RPMI7951 (cell line): Measurements from ENCODE around the gene GCLM. TPM values are rescaled to one million over a fixed set of nuclear protein-coding genes. Genes with fewer than 3 reads are reported as not detected.
A peak's percentile ranks its signal among the peaks of the same experiment; 100 is the strongest.
"Not testable (repeated sequence)": the region's sequence is repeated elsewhere in the genome, so short reads cannot be mapped to it uniquely, and the experiment has no call there.

Source experiments
- DNase-seq: peaks from one replicate; pipeline ENCODE4 v3.0.0-alpha.2; 2012; ENCODE audit warnings: low read depth
- total RNA-seq: library from RNA; depleted of rRNA; stranded (reverse); fragments of >200 nt; shearing (Covaris generic); gene quantifications from 2 replicates; pipeline ENCODE4 v1.2.3, GENCODE V29; 2014

GCLM gene
- total RNA-seq, 1 experiment from 2014 or later = 45.1 TPM

DNA sequence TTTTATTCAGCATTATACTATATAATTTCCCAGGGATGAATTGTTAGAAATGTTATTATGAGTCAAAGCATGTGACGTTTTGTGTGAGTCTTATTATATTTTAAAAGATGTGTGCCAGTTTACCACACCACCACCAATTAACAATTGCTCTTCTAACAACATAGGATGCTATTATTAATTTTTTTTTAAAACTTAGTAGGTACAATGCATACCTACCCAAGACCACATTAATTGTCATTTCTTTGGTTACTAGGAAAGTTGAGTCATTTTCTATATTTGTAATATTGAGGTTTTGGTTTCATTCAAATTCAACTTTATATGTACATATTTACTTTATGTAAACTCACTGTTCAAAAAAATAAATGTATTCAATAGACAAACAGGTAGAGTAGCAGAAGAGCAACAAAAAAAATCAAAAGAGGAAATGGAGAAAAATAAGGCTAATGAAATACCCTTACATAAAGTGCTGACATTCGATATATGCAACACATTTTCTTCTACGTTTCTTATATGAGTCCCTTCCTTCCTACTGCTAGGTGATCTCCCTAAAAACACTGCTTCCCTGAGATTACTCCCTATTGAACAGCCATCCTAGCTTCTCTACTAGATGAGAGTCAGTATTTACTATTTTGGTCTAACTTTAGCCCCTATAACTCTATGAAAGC is 9.6 kb downstream of the GCLM start:
- DNase-seq = no peak

DNA sequence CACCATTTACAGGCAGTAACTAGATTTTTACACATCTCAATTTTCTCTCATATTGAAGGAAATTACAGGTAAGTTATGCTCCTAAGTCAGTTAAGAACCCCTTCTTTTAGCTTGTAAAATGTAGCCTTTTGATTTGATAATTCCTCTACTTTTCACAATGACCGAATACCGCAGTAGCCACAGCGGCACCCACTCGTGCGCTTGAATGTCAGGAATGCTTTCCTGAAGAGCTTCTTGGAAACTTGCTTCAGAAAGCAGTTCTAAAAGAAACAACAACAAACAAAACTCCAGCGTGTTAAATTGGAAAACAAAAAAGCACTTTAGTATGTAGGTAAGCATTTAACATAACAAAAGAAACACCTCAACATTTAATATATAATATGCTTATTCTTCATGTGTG is 20.3 kb downstream of the GCLM start:
- no peak for DNase-seq

DNA sequence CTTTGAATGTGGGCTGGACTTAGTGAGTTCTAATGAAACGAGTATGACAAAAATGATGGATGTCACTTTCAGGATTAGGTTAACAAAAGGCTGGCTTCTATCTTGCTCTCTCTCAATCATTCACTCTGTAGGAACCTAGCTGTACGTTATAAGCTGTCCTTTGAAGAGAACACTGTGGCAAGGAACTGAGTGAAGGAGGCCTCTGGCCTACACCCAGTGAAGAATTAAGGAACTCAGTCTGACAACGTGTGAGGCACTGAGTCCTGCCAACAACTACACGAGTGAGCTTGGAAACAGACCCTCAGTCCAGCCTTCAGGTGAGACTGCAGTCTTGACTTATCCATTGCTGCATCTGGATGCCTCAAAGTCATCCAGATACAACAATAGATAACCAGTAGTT is 27.0 kb downstream of the GCLM start:
- DNase-seq = no peak

DNA sequence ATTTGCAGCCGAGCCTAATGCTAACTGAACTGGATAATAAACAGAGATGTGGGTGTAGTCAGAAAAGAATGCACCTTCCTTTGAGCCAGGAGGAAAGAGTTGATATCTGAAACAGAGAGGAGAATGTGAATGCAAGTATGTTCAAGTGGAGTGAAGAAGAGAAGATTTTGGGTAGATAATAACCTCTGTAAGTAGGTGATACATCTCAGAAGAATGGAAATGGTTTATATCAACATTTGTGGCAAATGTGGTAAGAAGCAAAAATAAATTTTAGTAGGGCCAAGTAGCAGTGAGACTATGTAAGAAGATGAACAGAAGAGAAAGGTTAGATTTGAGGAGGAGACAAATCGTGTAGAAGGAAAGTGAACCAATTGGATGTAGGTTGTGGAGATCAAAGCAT is 28.5 kb downstream of the GCLM start:
- DNase-seq = no peak

DNA sequence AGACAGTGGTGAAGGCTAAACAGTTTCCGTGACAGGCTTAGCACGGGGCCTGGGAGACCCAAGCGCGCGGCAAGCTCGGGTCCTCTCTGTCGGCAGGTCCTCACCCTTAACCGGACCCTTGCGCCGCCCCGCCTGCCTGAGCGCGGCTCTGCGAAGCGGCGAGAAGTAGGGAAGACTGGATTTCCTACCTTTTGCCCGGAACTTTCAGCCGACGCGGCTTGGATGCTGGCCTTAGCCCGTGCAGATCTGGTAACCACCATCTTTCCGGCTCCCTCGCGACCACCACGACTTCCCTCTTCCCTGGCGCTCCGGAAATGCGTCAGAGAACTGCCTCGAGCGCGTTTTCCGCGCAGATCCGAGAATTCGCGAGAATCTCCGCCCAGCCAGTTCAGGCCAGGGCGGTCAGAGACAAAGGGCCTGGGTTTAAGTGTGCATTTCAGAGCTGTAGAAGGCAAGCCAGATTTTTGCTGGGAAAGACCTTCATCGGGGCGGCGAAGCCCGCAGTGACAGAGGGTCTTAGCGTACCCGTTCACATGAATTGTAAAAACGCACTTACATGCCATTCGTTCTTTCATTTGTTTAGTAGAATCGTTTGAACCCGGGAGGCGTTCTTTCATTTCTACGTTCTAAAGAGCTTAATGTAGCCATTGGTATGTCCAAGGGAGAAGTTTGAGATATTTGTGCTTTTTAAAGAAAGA is 30.2 kb downstream of the GCLM start, which contains the start of gene DNTTIP2:
DNTTIP2 (minus strand) TSS at position 318 of the 698 bp plus-strand sequence; CDS start at position 260, 58 bp downstream.
- peak; percentile 90 for DNase-seq

DNA sequence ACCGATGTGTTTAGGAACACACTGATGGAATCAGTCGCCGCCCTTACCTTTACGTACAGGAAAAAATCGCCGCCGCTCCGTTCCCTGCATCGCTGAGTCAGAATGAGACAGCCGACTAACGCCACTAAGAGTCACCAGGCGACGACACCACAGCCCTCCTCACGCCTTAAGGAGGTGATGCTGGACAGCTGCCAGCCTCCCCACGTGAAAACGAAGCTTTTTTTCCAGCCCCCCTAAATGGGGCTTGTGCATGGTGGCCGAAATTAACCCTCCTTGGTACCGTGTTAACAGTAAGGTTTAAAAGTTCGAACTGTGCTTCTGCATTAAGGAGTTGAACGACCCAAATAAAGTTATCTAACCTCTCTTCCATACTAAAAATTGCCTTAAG is 30.7 kb downstream of the GCLM start:
- DNase-seq = peak; percentile 56

DNA sequence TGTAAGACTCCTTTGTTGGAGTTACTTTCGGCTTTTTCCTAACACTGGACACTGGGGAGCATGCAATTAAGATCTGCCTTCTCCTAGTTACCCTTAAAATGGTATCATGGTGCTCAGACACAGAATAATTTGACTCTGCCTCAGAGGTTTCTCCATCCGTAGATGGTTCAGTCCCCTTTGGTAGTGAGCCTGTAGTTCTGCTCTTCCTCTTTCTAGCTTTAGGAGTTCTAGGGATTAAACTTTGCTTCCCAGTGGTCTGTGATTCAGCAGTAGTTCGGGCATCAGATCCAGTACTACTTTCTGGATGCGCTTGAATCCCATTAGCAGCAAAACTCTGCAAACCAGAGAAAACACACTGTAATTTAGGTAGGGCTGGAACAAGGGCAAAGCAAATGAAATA is 31.7 kb downstream of the GCLM start:
- no peak for DNase-seq

DNA sequence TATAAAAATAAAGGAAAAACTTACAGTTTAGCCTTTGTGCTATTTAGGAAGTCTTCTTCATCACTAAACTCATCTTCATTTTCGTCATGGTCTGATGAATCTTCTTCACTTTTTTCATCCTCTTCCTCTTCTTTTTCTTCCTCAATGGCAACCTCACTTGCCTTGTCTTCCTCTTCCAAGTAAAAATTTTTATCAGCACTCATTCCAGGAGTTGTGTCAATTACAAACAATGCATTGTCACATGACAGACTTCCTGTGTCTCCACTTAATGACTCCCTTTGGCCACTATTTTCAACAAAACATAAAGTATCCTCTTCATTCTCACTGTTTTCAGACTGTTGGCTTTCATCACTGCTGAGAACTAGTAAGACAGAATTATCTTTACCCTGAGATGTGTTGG is 33.0 kb downstream of the GCLM start:
- DNase-seq = no peak

DNA sequence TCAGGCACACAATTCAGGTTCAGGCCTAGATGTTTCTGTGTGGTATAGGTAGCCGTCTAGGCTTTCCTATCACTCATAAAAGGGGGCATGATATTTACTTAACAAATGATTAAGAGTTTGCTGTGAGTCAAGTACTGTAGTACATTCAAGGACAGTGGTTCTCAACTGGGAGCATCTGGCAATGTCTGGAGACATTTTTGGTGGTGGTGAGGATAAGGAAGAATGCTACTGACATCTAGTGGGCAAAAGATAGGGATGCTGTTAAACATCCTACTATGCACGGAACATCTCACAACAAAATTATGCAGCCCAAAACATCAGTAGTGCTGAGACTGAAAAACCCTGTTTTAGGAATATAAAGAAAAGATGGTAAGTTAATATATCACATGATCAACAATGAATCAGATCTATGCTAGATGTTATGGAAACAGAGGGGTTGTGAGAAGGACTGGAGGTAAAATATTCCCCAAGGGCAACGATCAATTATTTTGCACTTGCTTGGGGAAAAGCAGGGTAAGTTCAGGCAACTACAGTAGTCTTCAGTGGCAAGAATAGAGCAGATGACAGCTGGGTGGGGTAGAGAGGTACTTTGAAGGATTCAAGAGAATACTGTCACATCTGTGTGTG is 35.1 kb downstream of the GCLM start:
- peak; percentile 37 for DNase-seq

DNA sequence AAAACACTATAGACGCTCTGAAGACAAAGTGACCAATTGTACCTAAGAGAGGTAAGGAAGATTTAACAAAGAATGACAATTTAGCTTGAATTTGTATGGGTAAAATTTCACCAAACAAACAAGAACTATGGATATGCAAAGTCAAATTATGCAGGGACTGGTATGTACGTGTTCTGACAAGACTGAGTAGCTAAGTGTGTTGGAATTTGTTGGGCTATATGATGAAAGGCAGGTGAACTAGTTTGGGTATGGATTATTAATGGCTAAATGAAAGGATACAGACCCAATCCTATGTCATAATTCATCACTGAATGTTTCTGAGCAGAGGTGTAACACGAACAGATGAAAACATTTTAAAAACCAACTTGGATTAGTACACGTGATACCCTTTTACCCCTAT is 37.9 kb downstream of the GCLM start:
- no peak for DNase-seq

DNA sequence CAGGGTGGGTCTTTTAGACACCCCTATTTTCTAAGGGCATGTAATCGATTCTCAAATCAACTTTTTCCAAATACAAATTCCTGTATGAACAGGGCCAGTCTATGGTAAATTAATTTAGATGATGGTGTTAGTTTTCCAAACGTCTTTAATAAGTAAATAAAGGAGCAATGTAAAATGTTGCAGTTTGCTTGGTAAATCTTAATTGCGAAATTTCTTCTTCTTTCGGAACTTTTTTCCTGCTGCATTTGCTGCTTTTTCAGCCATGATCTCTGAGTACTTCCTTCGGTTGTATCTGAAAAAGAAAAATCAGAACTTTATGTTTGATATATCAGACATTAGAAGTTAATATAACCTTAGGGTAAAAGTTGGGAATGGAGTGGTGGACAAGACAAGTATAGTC is 39.6 kb downstream of the GCLM start:
- DNase-seq = no peak

DNA sequence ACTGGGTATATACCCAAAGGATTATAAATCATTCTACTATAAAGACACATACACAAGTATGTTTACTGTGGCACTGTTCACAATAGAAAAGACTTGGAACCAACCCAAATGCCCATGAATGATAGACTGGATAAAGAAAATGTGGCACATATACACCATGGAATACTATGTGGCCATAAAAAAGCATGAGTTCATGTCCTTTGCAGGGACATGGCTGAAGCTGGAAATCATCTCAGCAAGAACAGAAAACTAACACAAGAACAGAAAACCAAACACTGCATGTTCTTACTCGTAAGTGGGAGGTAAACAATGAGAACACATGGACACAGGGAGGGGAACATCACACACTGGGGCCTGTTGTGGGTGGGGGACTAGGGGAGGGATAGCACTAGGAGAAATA is 40.7 kb downstream of the GCLM start:
- not testable (repeated sequence) for DNase-seq

DNA sequence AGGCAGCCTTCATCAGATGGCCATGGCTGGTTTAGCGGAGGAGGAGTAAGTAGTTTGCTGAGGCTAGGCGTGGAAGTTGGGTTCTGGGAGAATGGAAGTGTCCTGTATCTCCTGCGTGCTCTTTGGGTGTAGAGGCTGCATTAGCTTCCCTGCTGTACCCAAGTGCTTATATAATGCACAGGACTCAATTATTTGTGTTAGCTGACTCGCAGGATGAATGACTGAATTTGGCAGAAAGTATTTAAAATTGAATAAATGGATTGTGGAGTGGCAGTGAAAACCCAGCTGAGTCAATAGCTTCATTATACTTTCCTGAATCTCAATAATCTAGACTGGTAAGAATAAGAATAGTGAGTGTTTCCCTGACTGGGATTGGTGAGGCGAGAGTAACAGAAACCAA is 44.0 kb downstream of the GCLM start:
- DNase-seq = no peak

DNA sequence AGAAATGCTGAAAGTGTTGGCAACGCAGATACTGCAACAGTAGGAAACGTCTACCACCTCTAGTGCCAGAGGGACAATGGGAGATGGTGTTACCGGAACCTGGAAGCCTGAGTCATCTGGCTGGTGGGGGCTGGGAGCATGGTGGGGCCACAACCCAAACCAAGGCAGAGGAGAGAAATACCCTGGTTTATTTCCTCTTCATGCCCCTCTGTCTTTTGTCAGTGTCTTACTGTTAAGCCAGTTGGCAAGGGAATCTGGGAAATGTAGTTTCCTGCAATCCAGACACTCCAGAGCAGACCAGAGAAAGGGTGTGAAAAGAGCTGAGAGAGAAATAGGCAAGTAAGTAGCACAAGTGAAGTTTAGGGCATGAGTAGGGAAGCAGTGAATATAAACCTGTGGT is 45.1 kb downstream of the GCLM start:
- DNase-seq = no peak

DNA sequence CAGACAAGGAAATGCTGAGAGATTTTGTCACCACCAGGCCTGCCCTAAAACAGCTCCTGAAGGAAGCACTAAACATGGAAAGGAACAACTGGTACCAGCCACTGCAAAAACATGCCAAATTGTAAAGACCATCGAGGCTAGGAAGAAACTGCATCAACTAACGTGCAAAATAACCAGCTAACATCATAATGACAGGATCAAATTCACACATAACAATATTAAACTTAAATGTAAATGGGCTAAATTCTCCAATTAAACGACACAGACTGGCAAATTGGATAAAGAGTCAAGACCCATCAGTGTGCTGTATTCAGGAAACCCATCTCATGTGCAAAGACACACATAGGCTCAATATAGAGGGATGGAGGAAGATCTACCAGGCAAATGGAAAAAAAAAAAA is 51.6 kb downstream of the GCLM start:
- DNase-seq = not testable (repeated sequence)

DNA sequence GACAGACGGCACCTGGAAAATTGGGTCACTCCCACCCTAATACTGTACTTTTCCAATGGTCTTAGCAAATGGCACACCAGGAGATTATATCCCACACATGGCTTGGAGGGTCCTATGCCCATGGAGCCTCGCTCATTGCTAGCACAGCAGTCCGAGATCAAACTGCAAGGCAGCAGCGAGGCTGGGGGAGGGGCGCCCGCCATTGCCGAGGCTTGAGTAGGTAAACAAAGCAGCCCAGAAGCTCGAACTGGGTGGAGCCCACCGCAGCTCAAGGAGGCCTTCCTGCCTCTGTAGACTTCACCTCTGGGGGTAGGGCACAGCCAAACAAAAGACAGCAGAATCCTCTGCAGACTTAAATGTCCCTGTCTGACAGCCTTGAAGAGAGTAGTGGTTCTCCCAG is 53.2 kb downstream of the GCLM start:
- not testable (repeated sequence) for DNase-seq

DNA sequence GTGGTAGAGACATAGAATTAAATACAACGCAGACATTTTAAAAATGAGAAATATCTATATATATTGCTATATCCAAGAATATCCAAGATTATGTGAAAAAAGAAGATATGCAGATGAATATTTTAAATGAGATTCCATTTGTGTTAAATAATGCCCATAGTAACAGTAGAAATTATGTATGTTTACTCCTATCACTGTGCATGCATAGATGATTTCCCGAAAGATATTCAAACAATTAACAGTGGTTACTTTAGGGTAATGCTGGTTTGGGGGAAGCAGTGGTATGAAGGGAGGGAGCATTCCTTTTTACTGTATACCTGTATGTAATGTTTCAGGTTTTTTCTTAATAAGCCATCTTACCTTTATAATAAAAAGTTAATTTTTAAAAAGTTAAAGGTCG is 55.3 kb downstream of the GCLM start:
- DNase-seq = no peak

DNA sequence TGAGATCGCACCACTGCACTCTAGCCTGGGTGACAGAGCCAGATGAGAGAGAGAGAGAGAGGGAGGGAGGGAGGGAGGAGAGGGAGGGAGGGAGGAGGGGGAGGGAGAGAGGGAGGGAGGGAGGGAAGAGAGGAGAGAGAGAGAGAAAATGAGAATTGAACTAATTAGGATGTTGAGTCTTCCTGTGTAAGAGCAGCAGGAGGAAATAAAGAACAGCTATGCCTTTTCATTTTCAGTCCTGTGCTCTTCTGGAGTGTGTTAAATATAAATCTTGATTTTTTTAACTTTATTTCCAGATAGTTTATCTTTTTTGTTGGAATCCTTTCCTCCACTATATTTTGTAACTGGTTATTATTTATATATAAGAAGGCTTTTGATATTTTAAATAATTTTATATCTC is 57.4 kb downstream of the GCLM start:
- DNase-seq = no peak

DNA sequence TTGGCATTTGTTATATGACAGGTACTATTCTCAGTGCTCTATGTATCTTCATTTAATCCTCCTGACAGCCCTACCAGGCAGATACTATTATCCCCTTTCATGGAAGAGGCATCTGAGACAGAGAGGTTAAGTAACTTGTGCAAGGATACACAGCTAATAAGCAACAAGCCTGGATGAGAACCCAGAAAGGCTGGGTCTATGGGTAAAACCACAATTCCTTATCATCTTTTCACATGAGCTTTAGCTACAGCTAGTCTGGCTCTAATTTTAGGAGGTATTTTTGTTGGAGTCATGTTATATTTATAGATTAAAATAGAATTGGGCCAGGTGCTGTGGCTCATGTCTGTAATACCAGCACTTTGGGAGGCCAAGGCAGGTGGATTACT is 57.9 kb downstream of the GCLM start:
- no peak for DNase-seq

DNA sequence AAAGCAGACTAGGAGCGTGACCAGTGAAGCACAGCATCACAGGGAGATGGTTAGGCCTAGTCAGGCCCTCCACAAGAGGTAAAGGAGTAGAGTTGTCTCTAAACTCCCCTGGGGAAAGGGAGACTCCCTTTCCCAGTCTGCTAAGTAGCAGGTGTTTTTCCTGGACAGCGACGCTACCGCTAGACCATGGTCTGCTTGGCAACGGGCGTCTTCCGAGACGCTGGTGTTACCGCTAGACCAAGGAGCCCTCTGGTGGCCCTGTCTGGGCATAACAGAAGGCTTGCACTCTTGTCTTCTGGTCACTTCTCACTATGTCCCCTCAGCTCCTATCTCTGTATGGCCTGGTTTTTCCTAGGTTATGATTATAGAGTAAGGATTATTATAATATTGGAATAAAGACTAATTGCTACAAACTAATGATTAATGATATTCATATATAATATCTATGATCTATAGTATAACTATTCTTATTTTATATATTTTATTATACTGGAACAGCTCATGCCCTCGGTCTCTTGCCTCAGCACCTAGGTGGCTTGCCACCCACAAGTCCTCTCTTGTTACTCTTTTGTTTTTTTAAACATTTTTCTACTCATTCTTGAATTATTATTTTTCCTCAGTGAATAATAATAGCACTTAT is 58.4 kb downstream of the GCLM start:
- DNase-seq = peak; percentile 70

DNA sequence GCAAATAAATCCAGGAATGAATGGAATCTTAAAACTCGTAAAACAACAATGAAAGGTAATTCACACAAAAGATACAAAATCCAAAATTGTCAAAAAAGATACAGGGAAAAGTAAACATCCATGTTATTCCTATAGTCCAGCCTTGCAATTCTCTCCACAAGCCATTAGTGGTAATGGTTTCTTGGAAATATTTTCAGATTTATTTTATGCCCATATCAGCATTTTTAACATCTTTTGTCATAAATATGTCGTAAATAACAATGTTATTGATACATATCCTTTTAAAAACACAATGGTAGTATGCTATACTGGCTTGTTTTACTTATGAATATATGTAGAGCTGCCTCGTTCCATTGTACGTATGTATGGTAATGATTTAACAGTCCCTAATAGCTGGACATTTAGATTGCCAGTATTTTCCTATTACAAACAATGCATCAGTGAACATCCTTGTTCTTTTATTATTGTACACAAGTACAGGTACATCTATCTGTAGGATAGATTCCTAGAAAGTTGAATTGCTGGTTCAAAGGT is 60.8 kb downstream of the GCLM start:
- DNase-seq = no peak

DNA sequence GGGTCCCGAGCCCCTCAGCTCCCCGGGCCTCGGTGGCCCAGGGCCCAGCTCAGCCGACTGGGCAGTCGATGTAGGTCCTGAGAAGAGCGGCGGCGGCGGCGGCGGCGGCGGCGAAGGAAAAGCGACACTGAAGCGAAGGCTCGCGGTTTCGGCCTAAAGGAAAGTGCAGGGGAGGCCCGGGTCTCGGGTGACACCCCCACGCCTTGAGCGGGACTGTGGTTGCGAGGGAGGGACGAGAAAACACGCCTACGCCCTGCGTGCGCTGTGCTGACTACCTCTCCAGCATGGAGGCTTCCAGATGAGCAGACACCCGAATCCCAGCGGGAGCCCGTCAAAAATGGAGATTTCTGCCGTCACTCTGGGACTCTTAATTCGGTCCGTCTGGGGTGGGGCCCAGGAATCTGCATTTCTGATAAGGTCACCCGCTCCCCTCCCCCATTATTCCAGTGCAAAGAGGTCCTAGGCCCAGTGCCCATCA is 61.4 kb downstream of the GCLM start:
- DNase-seq = peak; percentile 84
